NCI-H1417 treated with DMSO at 0.1 percent for 48 hours (cell line): ENCODE measurements around the gene NOS3.
A peak's percentile ranks its signal among the peaks of the same experiment; 100 is the strongest.
"Not testable (repeated sequence)": the region's sequence is repeated elsewhere in the genome, so short reads cannot be mapped to it uniquely, and the experiment has no call there.

ENCODE experiments used
- DNase-seq: peaks from one replicate; lab custom pipeline; 2025; lab: John Stamatoyannopoulos, UW

The NOS3 gene

DNA sequence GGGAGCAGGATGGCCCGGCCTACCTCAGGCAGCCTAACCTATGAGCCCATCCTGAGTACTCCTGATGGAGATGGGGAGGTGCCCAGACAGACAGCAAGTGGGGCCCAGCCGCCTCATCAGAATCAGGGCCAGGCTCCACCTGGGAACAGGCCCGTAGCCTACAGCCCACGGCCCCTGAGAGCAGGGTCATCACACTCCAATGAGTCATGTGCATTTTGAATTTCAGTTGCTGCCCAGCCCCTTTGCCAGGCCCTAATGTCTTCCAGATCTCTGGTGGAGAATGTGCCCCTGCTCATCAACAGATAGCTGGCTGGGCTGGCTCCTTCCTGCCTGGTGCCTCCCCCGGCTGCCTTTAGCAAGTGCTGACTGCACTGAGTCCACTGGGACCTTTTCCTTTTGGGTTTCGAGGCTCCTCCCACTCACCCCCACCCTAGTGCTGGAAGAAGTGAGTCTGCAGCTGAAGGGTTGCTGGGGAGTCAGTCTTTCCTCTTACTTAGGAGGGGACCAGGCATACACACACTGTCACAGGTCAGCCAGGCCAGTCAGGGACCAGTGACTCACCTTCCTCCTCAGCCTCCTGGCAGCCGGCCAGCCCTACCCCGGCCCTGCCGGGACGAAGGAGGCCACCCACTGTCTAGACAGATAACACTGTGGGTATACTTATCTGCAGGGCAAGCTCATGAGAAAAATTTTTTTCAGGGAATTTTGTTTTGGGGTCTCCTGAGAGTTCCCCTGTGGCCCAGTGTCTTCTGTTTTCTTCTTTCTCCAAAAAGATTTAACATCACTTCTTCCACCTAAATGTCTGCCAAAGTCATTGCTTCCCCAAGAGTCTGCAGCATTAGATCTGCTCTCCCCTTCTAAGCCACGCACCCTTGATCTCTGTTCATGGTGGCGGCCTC lies 48.4 kb downstream of the NOS3 start:
- DNase-seq: no peak

DNA sequence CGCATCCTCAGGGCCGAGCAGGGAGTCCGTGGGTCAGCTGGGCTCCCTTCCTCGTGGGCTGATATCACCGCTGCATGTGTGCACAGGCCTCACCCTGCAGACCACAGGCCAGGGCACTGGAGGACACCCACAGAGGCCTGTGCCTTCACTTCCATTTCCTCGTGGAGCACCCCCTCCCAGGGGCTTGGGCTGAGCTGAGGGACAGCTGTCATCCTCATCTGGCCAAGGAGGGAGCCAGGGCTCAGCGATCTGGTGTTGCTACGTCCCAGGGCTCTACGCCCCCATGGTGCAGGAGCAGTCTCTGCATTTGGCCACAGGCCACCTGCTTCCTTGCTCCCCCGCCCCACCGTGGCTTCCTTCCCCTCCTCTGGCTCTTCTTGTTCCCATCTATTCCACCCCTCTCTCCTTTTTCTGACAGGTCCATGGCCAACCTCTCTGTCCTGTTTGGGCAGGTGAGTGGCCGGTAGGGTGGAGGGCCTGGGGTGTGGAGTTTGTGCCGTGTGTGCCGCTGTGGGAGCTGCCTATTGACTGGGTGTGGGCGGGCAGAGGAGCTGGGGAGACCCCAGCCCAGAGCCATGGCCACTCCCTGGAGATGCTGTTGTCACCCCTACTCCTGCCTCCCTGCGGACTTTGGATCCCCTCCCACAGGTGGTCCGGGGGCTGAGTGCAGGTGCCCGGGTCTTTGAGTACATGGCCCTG lies 49.2 kb downstream of the NOS3 start:
- DNase-seq: no peak

DNA sequence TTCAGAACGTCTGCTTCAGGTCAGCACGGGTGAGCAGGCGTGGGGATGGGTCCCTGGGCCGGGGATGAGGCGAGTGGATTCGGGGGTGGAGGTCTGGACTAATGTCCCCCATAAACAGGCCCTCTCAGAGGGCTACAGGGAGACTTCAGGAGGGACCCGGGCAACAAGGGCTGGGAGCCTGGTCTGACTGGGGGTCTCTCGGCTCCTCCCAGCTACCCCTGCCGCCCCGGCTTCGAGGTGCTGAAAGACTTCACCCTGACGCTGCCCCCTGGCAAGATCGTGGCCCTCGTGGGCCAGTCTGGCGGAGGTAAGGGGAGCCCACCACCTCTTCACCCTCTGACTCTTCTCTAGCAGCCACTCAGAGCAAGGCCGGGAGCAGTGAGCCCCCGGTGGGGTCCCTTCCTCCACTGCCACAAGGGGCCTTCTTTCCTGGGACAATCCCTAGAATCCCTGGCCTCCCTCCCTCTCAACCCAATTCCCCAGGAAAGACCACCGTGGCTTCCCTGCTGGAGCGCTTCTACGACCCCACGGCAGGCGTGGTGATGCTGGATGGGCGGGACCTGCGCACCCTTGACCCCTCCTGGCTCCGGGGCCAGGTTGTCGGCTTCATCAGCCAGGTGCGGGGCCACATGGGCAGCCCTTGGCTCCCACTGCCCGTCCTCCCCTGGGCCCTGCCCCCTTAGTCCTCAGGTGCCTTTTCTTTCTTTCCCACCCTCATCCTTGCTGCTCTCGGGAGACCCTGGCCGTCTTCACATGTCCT lies 50.0 kb downstream of the NOS3 start:
- no peak for DNase-seq

DNA sequence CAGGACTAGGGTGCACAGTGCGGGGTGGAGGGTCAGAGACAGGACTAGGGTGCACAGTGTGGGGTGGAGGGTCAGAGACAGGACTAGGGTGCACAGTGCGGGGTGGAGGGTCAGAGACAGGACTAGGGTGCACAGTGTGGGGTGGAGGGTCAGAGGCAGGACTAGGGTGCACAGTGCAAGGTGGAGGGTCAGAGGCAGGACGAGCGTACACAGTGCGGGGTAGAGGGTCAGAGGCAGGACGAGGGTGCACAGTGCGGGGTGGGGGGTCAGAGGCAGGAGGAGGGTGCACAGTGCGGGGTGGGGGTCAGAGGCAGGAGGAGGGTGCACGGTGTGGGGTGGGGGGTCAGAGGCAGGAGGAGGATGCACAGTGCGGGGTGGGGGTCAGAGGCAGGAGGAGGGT lies 52.6 kb downstream of the NOS3 start:
- not testable (repeated sequence) for DNase-seq

DNA sequence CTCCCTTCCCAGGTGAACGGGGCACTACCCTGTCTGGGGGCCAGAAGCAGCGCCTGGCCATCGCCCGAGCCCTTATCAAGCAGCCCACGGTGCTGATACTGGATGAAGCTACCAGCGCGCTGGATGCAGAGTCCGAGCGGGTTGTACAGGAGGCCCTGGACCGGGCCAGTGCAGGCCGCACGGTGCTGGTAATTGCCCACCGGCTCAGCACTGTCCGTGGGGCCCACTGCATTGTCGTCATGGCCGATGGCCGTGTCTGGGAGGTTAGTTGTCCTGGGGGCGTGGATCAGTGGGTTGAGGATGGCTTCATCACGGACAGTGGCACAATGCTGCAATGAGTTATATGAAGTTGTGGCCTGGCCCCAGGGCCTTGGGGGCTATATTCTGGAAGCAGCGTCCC lies 53.1 kb downstream of the NOS3 start:
- no peak for DNase-seq

DNA sequence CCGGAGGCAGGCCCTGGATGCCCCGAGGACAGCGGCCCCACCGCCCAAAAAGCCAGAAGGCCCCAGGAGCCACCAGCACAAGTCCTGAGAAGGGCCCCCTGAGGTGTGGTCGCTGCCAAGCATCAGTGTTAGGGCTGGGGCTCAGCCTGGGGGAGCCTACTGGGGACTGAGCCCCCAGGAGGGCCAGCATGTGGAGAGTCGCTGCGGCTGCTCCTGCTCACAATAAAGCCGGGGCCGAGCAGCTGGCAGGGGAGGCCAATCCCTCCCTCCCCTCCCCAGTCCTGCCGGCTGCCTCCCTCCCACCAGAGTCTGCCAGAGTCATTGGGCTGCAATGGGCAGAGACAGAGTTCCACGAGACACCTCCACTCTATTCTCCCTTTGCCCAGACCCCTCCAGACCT lies 54.4 kb downstream of the NOS3 start:
- no peak for DNase-seq

DNA sequence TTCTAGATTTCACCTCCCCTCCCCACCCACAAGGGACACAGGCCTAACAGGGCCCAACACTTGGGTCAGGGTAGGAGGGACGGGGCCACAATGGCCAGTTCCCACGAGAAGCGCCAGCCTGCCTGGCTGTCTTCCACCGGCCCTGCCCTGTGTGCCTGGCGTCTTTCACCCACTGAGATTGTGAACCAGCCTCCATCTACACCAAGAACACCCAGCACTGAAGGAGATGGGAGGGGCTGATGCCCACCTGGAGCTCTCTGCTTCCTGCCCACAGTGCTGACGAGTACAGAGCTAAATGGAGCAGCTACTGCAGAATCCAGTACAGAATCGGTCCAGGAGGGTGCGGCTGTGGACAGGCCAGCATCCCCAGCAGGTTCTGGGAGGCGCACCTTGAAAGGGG lies 55.1 kb downstream of the NOS3 start:
- DNase-seq: no peak

DNA sequence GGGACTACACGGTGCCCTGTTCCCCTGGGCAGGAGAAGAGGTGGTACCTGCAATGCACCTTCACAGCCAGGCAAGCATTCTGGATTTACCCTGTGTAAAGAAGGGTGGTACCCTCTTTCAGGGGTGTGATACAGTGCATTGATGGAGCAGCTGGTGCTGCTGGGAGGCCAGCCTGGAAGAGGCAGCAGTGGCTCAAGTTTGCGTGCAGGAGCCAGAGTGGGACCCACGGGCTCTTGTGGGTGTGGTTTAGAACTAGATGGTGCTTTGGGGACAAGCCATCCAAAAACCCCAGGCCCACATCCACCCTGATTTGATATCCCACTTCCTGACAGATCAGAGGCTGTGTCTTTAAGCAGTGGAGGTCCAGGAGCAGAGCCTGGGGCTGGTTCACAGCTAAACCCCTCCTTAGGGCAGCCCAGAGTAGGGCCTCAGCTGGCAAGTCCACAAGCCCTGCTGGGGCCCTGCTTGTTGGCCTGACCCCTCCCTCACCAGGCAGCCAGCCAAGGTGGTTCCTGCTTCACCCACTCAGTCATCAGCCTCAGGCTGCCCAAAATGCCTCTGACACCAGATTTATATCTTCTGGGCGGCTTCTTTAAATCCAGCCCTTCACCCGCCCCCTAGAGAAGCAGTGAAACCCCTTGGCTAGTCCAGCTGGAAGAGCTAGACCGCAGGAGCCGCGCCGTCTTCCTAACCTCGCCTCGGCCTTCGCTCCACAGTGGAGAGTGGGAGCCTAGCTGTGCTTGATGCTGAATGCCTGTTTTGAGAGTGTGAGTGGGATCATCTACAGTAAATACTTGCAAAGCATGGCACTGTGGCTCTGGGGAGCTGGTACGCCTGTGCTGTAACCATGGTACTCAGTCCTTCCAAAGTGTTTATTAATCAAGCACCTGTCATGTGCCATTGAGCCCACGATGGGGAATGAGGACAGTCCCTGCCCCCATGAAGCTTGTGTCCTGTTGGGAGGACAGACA lies 56.1 kb downstream of the NOS3 start:
- peak; percentile 7 for DNase-seq

DNA sequence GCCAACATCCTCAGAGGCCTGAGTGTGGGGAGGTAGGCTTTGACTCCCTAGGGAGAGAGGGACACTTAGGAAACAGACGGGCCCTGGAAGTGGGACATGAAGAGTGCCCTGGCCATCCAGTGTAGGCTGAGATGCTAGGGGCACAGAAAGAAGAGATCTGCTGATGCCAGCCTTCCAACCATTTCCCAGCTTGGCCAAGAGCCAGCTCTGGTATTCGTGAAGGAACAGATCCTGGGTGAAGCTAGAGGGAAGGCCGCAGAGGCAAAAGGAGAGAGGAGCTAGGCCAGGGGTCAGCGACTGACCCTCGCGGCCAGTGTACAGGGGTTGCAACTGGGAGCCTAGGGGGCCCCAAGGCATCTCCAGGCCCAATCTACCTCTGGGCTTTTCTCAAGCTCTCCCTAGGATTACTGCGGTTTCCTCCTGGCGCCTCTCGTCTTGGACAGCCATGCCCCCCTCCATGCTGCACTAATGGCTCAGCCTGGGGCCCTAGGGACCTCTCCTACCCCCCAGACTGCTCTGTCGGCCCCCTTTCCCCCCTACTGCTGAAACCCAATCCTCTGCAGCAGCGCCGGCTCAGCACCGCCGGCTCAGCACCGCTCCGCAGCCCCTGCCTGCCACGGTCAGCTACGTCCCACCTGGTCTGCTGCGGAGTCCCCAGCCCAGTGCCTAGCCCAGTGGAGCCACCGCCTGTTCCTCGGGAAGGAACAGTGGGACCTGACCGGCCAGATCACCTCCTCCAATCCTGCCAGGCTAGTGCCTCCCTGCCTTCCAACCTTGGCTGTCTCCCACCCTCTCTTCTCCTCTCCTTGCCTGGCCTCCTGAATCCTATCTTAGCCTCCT lies 57.4 kb downstream of the NOS3 start, which contains the start of gene ASIC3:
Gene ASIC3 (plus strand): TSS at position 556 of the 840 bp plus-strand sequence. CDS start 355 bp downstream, outside the sequence.
- DNase-seq: no peak

DNA sequence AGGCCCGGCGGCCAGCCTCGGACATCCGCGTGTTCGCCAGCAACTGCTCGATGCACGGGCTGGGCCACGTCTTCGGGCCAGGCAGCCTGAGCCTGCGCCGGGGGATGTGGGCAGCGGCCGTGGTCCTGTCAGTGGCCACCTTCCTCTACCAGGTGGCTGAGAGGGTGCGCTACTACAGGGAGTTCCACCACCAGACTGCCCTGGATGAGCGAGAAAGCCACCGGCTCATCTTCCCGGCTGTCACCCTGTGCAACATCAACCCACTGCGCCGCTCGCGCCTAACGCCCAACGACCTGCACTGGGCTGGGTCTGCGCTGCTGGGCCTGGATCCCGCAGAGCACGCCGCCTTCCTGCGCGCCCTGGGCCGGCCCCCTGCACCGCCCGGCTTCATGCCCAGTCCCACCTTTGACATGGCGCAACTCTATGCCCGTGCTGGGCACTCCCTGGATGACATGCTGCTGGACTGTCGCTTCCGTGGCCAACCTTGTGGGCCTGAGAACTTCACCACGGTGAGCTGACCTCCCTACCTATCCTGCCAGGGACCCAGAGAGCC lies 58.2 kb downstream of the NOS3 start:
- DNase-seq: no peak

DNA sequence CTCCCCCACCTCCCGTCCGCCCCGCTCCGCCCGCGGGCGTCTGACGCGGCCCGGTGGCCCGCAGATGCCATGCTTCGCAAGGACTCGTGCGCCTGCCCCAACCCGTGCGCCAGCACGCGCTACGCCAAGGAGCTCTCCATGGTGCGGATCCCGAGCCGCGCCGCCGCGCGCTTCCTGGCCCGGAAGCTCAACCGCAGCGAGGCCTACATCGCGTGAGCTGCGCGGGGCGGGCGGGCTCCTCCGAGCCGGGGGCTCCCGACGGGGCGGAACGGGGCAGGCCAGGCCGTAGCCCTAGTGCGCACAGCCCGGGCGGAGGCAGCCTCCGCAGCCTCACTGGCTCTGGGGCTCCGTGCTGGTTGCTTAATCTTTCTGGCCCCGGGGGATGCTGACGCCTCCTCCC lies 60.3 kb downstream of the NOS3 start:
- DNase-seq: no peak

DNA sequence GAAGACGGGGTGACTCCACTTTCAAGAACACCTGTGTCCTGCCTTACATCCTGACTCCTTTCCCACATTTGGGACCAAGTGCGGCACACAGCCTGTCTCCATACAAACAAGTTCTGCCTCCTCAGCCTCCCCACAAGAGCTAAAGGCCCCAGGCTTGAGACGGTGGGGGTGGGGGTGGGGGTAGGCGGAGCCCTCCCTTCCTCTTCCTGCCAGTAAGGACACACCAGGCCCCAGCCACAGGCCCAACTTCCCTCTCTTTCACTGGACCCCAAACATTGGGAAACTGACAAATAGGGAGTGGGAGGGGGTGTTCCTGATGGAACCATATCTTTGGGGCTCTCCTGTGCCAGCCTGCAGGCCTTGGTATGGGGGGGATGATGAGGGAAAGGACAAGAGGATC lies 62.3 kb downstream of the NOS3 start:
- no peak for DNase-seq

DNA sequence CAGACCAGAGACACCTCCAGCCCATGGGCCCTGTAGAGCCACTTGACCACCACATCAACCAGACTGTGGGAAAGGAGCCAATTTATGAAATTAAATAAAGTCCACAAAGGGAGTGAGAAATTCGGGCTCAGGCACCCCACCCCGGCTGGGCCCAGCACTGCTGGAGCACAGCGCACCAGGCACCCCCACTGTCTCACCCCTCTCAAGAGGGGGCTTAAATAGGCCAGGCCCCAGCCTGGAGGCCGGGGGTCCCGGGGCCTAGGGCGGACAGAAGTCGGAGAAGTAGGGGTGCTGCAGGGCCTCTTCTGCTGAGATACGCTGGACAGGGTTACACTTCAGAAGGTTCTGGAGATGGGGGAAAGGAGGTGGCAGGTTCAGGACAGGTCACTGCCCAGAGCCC lies 62.9 kb downstream of the NOS3 start:
- DNase-seq: no peak

DNA sequence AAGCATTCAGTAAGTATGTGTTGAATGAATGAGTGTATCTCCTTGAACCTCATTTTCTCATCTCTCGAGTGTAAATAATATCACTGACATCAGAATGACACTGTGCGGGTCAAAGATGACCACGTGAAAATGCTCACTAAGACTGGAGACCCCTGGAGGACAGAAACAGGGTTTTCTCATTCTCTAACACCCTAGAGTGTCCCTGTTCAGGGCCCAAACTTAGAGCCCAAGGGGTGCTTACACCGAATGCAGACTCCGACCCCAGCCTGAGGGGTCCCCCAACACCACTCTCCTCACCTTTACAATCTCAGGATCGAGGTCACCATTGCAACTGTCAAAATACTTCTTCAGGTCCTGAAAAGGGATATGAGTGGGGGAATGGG lies 65.5 kb downstream of the NOS3 start:
- DNase-seq: no peak

DNA sequence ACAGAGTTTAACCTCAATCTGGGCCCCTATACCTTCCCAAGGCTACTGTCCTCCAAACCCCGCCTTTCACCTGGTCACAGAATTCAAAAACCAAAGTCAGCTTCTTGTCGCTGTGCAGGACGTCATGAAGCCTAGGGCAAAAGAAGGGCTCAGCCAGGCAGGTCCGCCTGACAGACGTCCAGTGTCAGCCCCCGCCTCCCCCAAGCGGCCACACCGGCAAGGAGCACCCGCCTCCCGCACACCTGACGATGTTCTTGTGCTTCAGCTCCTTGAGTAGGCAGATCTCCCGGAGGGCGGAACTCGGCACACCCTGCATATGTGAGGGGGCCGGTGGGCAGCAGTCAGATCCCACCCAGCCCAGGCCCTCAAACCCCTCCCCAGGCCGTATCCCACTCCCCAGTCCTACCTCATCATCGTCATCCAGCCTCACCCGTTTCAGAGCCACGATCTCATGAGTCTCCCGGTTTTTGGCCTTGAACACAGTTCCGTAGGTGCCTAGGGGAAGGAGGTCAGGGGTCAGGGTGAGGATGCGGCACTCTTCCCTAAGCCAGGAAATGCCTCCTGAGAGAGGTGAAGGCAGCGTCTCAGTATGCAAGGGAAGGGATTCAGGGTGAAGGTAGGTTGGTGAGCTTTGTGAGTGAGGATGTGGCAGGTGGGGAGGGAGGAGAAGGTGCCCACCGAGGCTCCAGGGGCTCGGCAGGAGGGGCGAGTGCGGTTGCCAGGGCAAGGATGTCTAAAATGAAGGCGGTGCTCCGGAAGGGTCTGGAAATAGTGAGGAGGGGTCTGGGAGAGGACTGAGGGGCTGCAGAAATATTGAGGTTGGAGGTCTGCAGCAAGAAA lies 66.1 kb downstream of the NOS3 start:
- no peak for DNase-seq

DNA sequence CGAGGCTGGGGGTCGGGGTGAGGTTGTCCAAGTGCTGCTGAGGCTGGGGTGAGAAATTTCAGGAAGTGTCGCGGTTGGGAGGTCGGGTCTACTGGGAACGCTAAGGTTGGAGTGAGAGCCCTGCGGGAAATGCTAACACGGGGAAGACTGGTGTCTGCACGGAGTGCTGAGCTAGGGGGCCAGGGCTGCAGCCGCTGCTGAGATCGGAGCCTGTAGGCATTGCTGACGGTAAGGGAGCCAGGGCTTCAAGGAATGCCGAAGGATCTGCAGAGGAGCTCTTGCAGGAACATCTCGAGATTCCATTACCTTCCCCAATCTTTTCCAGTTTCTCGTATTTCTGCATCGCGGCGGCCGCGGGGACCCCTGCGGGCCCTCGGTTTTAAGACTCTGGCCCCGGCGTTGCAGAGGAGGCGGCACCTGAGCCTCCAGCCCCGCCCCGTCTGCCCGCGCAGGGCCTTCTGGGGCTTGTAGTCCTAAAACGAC lies 66.7 kb downstream of the NOS3 start, which contains the start of gene CDK5:
Gene CDK5 (minus strand): TSS at position 392 of the 483 bp plus-strand sequence. CDS start 49 bp downstream, at position 343.
- no peak for DNase-seq

DNA sequence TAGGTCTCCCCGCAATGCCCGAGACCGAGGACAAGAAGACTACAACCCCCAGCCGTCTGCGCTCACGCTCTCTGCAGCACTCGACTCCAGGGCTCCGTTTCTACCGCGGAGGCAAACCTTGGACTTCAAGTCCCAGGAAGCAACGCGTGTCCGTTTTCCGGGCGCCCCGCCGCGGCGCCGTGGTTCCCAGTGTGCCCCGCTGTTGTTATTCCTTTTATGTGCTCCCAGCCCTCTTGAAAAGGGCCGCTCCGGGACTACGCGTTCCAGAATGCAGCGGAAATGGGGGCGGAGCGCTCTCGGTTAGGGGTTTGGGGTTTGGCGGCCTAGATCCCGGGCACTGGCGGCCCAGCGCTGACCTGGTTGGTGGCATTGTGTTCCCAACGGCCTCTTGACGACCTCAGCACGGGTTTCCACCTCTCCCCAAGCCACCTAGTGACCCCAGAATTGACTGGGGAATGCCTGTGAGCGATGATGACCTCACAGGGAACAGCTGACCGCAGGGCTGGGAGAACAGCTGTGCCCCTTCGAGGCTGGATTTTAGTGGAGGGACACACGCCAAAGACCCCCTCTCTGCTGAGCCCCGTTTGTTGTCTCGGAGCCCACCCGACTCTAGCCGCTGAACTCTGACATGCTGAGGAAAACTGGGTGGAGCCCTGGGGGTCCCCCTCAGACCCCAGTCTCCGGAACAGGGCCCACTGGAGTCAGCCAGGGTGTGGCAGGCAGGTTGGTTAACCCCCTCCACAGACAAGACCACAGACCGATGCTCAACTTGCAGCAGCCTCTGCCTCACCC lies 67.4 kb downstream of the NOS3 start:
- peak; percentile 99 for DNase-seq

DNA sequence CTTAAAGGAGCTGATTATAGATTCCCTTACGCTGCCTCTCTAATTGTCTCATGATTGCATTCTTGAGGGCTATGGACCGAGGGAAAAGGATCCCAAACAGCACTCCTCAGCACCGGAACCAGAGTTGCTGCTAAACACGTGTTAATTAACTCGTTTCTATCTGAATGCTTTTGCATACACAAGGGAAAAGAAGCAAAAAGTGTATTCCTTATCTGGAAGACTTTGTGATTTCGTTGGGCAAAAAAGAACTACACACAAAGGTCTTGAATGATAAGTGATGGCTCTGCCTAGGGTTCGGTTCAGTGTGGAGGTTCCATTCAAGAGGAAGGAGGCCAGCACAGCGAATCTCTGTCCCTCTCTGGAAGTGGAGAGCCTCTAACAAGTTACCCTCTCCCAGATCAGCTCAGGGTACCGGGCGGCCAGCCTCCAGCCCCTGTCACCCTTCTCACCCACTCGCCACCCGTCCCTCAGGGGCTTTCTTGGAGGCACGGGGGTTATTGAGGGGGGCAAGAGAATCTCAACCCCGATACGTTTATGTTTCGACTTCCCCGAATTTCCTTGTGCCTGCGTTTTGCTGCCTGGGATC lies 68.1 kb downstream of the NOS3 start:
- DNase-seq: no peak
